Pulmonary artery endothelial cell (primary cell): ENCODE data around the gene STX7. TPM values are rescaled to one million over a fixed set of nuclear protein-coding genes. Genes with fewer than 3 reads are reported as not detected.

ENCODE experiments used
- DNase-seq: peaks from one replicate; pipeline ENCODE4 v3.0.0-alpha.2; 2011; ENCODE audit warnings: low read depth, low spot score
- total RNA-seq: library from RNA; depleted of rRNA; stranded (reverse); fragments of >200 nt; gene quantifications from 2 replicates; pipeline ENCODE4 v1.2.3, GENCODE V29; 2014

Gene STX7
- total RNA-seq, 1 donor from 2014 or later, result 54.1 TPM

DNA sequence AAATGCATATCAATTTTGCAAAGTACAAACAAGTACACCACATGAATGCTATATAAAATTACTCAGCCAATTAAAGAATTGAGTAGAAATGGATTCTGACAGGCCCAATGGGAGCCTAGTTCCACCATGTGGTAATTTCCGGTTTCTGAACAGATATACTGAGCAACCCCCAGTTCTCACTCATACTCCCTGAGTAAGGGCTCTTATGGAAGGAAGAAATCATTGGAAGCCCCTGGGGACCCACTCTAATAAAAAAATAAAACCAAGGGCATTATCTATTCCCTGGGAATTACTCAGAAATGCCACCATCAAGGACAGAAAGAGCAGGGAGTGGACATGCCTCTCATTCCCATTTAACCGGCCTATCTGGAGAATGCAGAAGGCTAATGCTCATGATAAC lies 34.6 kb downstream of the STX7 start:
- no peak for DNase-seq

DNA sequence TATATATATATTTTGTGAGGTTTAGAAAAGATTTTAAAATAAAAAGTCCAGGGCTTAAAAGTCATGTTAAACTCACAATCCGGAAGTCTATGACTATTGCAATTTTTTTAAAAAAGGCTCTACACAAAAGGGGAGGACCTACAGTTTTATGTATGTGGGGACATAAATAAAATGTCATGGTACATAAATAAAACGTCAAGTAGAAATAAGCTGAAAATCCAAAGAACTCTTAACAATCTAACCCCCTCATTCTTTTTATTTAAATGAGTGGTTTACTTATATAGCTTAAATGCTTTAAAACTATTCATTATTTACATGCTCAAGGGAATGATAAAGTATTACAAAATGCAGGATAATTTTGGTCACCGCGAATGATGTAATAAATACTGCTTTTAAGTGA lies 36.2 kb downstream of the STX7 start:
- DNase-seq, result no peak

DNA sequence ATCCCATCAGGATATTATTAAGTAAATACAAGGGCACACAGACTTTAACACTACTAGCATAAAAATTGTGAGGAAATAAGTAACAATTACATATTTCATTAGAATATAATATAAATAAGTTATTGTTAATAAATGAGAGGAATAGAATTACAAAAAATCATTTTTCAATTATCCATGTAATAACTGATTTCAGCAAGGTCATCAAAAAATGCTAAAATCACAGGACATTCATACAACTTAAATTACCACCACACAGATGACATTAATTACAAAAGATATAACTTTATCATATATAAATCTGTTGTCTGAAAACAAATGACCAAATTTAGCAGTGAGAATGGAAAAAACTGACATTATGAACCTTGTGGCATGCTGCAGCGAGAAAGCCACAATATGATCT lies 37.0 kb downstream of the STX7 start:
- no peak for DNase-seq

DNA sequence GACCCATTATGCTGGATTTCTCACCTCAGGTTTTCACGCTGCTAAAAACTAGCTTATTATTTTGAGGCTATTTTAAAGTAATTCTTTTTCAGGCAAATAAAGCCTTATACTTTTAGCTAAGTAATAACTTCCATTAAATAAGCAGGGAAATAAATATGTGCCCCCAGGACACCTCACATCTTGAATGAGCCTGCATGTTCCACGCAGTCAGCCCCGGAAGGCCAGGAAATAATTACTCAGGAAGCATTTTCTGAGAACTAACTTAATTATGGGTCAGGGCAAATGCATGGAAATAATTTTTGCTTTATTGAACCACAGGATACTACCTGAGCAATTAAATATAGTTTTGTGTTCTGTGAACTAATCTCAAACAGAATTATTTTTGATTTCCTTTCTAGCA lies 41.1 kb downstream of the STX7 start:
- no peak for DNase-seq

DNA sequence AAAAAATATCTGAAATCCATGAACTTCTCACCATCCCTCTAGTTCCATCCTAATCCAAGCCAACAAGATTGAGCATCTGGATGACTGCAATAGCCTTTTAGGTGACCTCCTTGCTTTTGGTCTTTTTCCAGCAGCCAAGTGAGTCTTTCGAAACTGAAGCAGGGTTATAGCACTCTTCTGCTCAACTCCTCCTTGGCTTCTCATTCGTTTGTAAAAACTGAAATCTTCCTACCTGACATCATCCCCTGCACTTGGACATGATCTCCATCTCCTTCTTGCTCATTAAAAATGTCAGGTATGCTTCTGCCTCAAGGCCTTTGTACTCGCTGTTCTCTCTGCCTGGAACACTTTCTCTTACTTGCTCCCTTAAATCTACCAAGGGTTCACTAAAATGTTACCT lies 46.0 kb downstream of the STX7 start:
- DNase-seq, result no peak

DNA sequence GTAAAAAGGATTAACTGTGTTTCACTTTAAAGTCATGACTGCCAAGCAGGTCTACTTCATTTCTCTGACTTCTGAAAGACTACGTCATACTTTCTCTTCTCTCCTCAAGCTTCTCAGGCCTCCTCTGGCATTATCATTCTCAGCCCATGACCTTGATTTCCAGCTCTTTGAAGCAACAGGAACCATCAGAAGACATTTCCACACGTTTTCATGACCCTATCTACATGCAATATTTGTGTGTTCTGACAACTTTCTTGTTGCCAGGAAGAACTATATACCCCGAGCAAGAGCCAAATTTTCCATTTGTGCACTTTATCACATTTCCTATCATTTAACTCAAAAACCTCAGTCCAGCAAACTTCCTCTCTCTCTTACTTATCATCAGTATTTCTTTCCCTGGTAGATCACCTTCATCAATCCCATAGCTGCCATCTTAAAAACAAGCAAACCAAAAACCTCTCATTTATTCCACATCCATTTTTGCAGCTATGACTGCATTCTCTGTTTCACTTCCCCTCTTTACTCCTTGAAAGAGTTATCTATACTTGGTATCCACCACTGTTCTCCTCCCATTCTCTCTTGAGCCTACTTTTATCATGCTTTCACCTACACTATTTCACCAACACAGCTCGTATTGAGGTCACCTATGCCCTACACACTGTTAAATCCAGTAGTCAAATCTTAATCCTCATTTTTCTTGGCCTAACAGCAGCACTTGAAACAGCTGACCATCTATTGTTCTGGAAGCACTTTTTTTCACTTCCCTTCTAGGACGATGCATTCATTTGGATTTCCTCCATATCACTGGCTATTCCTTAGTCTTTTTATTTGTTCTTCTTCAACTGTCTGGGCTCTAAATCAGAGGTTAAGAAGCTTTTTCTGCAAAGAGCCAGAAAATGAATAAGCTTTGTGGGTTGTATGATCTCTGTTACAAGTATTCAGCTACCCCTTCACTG lies 47.1 kb downstream of the STX7 start:
- no peak for DNase-seq

DNA sequence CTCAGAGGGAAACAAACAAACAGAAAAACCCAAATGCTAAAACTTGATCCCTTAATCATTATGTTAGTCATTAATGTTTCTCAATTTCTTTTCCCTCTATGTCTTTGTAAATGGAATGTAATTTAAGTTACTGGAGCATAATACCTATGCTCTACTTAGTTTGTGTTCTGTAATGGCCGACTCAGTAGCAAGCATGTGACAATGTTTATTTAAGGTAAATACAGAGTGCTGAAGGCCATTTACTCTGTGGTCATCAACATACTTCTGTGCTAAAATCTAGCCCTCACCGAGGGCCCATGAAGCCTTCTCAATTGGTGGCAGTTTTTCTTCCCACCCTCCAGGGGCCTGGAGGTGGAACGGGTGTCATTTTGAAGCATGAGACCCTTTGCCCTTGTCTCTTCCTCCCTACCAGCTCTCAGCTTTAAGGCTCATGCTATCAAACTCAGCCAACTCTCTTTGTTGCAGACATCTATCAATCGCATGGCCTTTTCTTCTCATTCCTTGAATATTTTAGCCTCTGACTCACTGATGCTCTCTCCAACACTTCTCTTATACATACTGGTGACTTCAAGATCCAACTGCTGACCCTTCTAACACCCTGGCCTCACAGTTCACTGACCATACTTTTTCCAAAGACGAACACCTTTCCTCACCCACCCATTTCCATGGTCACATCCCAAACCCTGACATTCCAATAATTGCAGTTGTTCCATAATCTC lies 48.2 kb downstream of the STX7 start:
- no peak for DNase-seq

DNA sequence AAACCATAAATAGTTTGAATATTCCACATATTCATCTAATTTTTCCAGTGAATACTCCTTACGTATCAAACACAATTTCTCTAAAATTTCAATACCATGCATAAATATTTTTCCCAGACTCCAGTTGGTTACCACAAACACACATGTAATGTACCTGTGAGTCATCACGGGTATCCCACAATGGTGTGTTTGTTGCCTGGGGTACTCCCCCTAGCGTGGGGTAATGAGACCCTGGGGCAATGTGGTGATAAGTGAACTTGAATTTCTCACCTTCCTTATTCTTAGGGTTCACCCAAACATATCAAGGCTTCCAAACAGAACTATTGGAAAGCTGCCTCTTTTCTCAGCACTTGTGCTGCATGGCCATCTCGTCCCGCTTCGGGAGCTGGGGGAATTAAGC lies 51.0 kb downstream of the STX7 start:
- no peak for DNase-seq

DNA sequence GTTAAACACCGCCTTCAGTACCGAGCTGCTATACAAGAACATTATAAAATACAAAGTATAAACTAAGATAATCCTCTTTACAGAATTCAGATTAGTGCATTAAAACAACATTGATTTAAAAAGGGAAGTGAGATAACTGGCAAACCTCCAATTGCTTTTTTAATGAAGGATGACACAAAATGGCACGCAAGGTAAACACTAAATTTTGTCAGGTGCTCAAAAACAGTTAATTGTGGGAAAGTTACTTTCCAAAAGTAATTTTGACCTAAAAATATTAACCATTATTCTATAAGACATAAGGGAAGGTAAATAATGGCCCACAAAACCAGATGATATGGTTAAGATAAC lies 53.3 kb downstream of the STX7 start:
- DNase-seq, result no peak

DNA sequence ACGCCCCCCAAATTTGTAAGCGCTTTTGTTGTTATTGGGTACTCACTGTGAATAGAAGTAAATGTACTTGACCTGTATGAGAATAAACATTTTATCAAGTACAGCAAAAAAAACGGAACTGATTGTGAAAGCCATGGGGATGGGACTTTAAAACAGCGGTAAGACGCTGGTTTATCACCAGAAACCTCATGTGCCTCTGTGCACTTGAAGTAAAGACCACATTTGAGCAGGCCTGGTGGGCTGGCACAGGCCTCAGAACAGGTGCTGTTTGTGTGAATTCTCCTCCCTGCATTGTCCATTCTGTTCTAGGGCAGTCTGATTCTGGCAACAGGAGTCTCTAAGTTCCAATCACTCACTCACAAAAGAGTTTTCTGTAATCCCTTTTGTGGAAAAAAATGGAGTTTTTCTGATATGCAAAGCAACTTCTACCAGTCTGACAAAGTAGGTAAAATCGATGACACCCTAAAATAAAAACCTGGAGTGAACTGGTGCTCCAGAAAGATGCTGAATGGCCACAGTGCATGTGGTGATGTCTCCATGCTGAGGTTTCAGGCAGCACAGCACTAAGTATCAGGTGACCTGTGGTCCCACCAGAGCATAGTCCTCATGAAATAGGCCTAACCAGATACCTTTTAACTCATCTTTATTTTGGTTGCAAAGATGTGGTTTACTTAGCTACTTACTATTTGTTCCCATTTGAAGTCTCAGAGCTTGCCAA lies 53.9 kb downstream of the STX7 start:
- DNase-seq, result no peak

DNA sequence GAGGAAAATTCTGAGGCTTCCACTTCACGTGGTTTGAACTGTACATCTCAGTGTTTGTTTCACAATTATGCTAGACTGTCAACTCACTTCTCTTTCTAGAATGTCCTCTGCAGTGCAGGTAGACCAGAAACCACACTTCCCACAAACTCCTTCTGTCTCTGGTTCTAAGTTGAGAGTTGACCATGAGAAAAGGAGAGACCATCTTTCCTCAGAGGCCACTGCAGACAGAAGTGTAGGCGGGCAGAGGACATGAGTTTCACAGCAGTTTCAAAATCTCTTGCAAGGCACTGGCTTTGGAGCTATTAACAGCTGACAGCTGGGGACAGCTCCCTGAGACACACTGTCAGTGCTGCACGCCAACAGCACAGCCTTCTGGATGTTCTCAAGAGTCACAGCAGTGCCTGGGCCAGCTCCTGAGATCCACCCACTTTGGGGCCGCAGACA lies 56.2 kb downstream of the STX7 start:
- DNase-seq, result no peak

DNA sequence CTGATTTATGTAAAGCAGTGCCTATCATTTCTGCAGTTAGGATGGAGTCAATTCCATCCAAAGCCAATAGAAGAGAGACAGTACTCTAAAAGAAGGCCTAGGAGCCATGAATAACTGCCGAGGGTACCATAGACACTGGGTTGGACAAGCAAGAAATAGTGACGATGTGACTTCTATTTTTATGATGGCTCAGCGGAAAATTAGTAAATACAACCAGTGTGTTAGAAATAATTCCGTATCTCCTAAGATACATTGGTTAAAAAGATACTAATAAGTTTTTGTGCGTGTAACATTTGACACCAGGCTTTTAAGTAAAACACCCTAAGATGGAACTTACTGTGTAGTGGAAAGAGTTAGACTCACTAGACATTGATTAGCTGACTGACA lies 66.1 kb downstream of the STX7 start:
- no peak for DNase-seq

DNA sequence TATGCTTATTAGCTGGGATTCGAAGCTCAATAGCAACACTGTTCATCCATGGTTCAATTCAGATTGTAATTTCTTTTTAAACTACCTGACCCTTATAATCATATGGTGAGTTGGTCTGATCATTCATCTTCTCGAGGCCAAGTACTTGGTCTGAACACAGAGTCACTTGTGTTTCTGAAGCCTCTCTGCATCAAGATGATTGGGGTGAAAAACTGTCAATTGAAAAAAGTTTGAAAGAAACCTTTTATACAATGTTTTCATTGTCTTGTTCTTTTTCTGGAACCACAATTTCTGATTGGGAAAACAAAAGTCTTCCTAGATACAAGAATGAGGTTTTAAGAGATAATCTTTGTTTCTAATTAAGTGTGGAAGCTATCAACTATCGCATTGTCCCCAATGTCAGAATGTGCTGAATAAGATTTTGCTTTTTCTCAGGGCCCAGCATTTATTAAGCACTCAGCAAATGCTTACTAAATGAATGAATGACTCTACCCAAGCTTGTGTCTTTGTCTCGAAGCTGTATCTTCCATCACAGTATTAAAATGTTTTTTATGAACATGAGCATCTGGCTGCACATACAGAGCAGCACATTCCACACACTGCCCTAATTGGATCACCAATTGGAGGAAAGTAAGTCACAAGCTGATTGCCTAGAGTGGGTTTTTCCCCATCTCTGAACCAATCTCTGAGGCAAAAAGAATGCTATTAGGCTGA lies 66.6 kb downstream of the STX7 start:
- DNase-seq, result no peak

DNA sequence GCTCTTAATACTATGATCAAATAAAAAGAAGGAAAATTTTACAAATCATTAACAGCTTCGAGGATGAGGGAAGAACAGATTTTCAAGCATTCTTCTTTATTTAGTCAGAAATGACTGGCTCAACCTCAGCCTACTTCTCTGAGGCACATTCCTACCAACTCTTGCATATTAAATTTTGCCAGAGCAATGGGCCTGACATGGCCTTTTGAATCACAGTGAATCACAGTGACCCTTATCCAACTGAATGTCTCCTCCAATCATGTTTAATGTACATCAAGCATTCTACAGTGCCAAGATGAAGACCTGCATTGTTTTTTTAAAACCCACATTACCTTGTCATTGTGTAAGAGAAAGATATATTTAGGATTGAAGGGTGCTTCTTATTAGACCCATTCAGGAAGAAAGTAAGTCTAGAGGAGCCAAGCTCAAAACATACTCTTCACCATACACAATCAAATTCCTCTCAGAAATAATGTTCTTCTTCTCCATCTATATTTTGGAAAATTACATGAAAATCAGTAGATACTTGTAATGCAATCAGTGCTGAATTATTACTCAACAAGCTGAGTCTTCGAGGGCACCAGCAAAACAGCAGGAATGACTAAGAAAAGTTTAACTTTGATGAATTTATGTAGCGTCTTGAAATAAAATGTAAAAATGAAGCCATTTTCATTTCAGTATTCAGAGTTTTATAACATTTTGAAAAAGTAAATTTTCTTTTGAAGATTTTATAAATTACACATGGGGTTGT lies 67.5 kb downstream of the STX7 start:
- DNase-seq, result no peak

DNA sequence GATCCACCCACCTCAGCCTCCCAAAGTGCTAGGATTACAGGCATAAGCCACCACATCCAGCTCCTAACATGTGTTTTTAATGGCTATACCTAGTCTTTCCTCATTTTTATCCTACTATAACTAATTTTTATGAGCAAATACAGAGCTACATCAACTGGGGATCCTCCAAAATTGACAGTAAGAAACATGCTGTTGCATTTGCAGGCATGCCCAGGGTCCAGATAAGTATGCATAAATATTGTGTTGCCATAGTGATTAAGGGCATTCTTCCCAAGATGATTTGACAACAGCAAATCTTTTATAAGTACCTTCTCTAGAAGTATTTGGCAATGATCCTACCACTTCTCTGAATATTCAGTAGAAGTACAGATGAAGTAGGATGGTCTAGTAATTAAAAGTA lies 69.7 kb downstream of the STX7 start:
- no peak for DNase-seq

DNA sequence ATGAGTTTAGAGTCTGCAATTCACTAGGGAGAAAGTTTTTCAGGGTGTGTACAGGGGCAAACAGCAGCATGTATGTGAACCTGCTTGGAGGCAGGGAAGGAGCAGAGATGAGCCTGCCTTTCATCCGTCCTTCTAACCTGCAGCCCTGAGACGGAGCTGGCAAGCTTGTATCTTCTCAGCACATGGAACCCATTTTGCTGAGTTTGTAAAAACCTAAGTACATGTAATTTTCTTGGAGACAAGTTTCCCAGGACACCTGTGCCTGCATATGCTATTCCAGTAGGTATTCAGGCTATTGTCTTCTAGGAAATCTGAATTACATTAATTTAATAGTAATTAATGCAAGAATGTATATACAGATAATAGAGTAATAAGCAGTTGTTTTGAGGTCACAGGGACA lies 82.8 kb downstream of the STX7 start:
- no peak for DNase-seq

DNA sequence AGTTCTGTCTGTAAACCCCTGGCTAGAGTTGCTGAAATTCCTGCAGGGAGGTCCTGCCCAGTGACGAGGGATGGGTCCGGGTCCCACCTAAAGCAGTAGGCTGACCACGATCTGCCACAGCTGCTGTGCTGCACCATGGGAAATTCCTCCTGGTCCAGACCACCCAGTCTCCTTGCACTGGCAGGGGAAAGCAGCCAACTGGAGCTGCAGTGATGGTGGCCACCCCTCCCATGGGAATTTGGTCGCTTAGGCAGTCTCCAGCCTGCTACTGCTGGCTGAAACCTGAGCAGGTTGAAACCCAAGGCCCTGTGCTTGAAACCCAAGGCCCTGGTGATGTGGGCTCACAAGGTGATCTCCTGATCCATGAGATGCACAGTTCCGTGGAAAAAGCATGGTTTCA lies 87.7 kb downstream of the STX7 start:
- DNase-seq, result no peak

DNA sequence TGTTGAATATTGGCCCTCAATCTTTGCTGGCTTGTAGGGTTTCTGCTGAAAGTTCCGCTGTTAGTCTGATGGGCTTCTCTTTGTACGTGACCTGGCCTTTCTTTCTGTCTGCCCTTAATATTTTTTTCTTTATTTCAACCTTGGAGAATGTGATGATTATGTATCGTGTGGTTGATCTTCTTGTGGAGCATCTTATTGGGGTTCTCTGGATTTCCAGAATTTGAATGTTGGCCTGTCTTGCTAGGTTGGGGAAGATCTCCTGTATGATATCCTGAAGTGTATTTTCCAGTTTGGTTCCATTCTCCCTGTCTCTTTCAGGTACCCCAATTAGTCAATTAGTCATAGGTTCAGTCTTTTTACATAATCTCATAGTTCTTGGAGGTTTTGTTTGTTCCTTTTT lies 89.1 kb downstream of the STX7 start:
- DNase-seq, result no peak

DNA sequence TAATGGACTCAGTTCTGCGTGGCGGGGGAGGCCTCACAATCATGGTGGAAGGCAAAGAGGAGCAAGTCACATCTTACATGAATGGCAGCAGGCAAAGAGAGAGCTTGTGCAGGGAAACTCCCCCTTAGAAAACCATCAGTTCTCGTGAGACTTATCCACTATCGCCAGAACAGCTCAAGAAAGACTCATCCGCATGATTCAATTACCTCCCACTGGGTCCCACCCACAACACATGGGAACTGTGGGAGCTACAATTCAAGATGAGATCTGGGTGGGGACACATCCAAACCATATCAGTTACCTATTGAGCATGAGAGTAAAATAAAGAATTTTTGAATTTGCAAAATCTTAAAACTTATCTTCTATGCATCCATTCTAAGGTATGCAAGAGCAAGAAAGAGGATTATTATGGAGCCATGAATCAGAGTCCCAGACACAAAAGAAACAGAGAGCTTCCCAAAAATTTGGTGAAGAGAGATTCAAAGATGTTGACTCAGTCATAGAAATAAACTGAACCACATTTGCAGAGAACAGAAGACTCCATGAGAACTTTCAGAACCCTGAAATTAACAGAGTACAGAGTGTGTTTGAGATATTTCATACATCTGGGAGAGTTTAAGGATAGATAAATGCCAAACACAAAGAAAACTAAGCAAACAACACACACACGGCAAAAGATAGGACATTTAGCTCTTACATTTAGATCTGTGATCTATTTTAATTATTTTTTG lies 94.5 kb downstream of the STX7 start:
- DNase-seq, result no peak

DNA sequence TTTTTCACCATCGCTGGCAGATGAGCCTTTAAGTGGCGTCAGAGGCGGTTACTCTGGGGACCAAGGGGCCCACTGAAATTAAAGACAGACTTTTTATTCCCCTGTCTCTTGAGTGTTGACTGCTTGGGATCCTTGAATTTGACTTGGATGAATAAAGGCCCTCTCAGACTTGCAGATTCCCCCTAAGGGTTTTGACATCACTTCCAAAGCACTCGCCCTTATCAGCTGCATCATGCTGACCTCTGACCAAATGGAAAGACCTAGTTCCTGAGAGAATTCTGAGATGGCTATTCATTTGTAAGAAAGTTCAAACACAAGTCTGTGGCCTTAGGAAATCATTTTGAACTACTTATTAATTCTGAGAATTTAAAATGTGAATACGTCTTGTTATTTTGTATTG lies 98.2 kb downstream of the STX7 start:
- DNase-seq, result no peak
